ENCODE data around the gene FAM111B. TPM values are rescaled to one million over a fixed set of nuclear protein-coding genes. Genes with fewer than 3 reads are reported as not detected.

FAM111B gene, protein sequence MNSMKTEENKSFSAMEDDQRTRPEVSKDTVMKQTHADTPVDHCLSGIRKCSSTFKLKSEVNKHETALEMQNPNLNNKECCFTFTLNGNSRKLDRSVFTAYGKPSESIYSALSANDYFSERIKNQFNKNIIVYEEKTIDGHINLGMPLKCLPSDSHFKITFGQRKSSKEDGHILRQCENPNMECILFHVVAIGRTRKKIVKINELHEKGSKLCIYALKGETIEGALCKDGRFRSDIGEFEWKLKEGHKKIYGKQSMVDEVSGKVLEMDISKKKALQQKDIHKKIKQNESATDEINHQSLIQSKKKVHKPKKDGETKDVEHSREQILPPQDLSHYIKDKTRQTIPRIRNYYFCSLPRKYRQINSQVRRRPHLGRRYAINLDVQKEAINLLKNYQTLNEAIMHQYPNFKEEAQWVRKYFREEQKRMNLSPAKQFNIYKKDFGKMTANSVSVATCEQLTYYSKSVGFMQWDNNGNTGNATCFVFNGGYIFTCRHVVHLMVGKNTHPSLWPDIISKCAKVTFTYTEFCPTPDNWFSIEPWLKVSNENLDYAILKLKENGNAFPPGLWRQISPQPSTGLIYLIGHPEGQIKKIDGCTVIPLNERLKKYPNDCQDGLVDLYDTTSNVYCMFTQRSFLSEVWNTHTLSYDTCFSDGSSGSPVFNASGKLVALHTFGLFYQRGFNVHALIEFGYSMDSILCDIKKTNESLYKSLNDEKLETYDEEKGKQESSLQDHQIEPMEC
- total RNA-seq, result 6.3 and 12.1 TPM in 2 replicates

GRCh38 chr11:59106363-59107336 lies at the start of gene FAM111B:
Gene FAM111B, plus strand, starts transcription at chr11:59107237. Its CDS starts 2,389 bp downstream, at chr11:59109626.

GRCh38 chr11:59086007-59086406 lies 21.0 kb upstream of the FAM111B start, which contains the start of gene GLYATL1B:
Gene GLYATL1B, plus strand, starts transcription at chr11:59086307. Its CDS starts 0 bp downstream, at chr11:59086307.

DNA sequence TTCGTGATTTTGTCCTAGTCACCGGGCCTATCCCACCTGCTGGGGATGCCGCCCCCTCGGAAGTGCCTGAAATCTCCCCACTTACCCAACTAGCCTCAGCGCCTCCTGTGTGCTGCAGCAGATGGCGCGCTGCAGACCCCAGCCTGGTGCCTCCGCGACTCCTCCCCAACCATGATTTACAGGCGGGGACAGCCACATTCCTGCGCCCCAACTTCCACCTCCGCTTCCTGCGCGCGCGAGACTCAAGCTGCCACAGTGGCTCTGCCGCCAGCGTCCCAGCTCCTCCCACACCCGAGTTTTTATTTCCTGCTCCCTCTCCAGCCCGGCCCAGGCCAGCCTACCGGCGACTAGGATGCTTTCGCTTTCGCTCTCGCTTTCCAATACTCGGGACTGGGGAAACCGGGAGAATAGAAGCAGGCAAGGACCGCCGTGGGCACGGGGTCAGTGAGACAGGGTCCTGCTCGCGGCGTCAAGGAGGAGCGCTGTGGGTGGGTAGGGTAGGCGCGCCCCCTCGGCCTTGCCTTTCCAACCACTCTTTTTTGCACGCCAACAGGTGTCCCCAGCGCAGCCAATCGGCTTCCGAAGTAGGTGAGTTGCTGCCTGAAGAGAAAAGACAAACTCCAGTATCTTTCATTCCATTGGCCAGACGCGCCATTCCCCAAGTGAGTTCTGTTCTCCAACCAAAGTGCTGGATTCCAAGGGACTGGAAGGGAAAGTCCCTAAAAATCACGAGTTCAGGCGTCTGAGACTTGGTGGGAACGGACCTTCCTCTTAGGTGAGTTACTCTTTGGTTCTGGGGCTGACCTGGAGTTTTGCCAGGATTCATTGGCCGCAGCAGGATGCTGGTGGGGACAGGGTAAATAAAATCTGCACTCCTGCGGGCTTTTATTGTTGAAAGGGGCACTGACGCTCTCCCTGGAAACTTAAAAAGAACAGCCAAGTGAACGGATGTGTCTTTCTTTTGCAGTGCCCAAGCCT lies 35.8 kb downstream of the FAM111B start, which contains the start of gene FAM111A:
FAM111A (plus strand) TSS at position 327 of the 978 bp plus-strand sequence. CDS start 6,017 bp downstream, outside the sequence.

GRCh38 chr11:59171508-59172322 lies 64.7 kb downstream of the FAM111B start, which contains the start of gene DTX4:
Gene DTX4, plus strand, starts transcription at chr11:59172132. Its CDS starts 464 bp downstream, at chr11:59172596.

Other genes with a start within 250 kb of the FAM111B start
- not detected in 2 replicates for gene GLYATL1, start 167.7 kb upstream of the FAM111B start, total RNA-seq
- not detected in 2 replicates for gene GLYATL1B, start 20.9 kb upstream of the FAM111B start, total RNA-seq
- 35.5 and 37.2 TPM in 2 replicates for gene FAM111A, start 35.6 kb downstream of the FAM111B start, total RNA-seq
- 0.18 and 1.2 TPM in 2 replicates for gene DTX4, start 64.9 kb downstream of the FAM111B start, total RNA-seq
- not detected in 2 replicates for gene MPEG1, start 105.7 kb downstream of the FAM111B start, total RNA-seq

Data from endothelial cell of coronary artery (primary cell).